ENCODE measurements around the gene SCGN.

SCGN gene

DNA sequence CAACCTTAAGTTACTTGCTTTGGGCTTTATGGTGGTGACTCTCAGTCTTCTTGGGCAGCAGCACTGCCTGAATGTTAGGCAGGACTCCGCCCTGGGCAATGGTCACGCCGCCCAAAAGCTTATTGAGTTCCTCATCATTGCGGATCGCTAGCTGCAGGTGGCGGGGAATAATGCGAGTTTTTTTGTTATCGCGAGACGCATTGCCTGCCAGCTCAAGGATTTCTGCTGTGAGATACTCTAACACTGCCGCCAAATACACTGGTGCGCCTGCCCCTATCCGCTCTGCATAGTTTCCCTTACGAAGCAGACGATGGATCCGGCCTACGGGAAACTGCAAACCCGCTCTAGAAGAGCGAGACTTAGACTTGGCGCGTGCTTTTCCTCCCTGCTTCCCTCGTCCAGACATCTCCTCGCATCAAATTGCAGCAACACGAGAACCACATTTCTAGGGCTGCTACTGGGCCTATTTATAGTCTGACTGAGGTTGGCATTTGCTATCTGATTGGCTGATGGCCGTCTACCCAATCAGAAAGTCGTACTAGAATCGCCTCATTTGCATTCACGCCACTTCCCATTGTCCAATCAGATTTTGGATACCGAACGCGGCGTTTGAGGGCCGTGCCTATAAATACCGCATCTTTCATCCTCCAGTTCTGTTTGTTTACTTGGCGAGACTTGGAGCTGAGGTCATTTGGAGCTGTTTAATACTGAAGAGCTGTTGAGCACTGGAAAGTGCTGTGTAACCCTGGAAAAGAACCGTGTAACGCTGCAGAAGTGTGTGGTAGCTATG is 74.3 kb downstream of the SCGN start:
- Histone ChIP-seq H3K27me3 (ENCODE audit: control insufficient read depth in 1 of 2, insufficient read depth in 2 of 2, low read length in 2 of 2) (peaks cover 0 to 2% of the 10 kb centered on the region in 2 donors), H3K9me3 (ENCODE audit: control insufficient read depth in 2 of 2, low read length in 2 of 2) (no peaks in the 10 kb centered on the region), H3K9ac (ENCODE audit: low read length in 2 of 2) (no peak overlapping the region), H3K27ac (ENCODE audit: low read length) (no peak overlapping the region), H3K4me3 (ENCODE audit: low read length in 2 of 2) (no peak overlapping the region), H3K36me3 (ENCODE audit: control insufficient read depth in 2 of 2, insufficient read depth in 2 of 2, low read length in 2 of 2) (no peaks in the 10 kb centered on the region), H3K4me1 (ENCODE audit: control insufficient read depth, insufficient read depth, low read length) (no peaks in the 10 kb centered on the region)

- H3K9me3 ChIP-seq (ENCODE audit: control insufficient read depth in 2 of 2, low read length in 2 of 2): no peaks in the 10 kb centered on the region
- no peaks in the 10 kb centered on the region for H3K4me1 ChIP-seq (ENCODE audit: control insufficient read depth, insufficient read depth, low read length)
- H3K27me3 ChIP-seq (ENCODE audit: control insufficient read depth in 1 of 2, insufficient read depth in 2 of 2, low read length in 2 of 2): peaks cover 0 to 2% of the 10 kb centered on the region in 2 donors
- no peaks in the 10 kb centered on the region for H3K36me3 ChIP-seq (ENCODE audit: control insufficient read depth in 2 of 2, insufficient read depth in 2 of 2, low read length in 2 of 2)
- H3K27ac ChIP-seq (ENCODE audit: low read length): no peak overlapping the region
- H3K4me3 ChIP-seq (ENCODE audit: low read length in 2 of 2): no peak overlapping the region
- no peak overlapping the region for H3K9ac ChIP-seq (ENCODE audit: low read length in 2 of 2)
Measured at GRCh38 chr6:25727028-25727427, 75.0 kb downstream of the SCGN start.

GRCh38 chr6:25730907-25731306 is 78.9 kb downstream of the SCGN start:
- Histone ChIP-seq H3K4me1 (ENCODE audit: control insufficient read depth, insufficient read depth, low read length) (no peaks in the 10 kb centered on the region), H3K27me3 (ENCODE audit: control insufficient read depth in 1 of 2, insufficient read depth in 2 of 2, low read length in 2 of 2) (peaks cover 0 to 3% of the 10 kb centered on the region in 2 donors), H3K9me3 (ENCODE audit: control insufficient read depth in 2 of 2, low read length in 2 of 2) (no peaks in the 10 kb centered on the region), H3K27ac (ENCODE audit: low read length) (no peak overlapping the region), H3K36me3 (ENCODE audit: control insufficient read depth in 2 of 2, insufficient read depth in 2 of 2, low read length in 2 of 2) (no peaks in the 10 kb centered on the region), H3K9ac (ENCODE audit: low read length in 2 of 2) (no peak overlapping the region), H3K4me3 (ENCODE audit: low read length in 2 of 2) (no peak overlapping the region)

DNA sequence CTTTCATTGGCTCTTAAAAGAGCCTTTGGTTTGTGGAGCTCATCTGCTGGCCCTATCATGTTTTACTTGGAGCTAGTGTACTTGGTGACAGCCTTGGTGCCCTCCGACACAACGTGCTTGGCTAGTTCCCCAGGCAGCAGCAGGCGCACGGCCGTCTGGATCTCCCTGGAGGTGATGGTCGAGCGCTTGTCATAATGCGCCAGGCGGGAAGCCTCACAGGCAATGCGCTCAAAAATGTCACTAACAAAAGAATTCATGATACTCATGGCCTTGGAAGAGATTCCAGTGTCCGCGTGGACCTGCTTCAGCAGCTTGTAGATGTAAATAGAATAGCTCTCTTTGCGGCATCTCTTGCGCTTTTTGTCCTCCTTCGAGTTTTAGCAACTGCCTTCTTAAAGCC is 79.7 kb downstream of the SCGN start:
- peaks cover 0 to 3% of the 10 kb centered on the region in 2 donors for H3K27me3 ChIP-seq (ENCODE audit: control insufficient read depth in 1 of 2, insufficient read depth in 2 of 2, low read length in 2 of 2)
- H3K4me1 ChIP-seq (ENCODE audit: control insufficient read depth, insufficient read depth, low read length): no peaks in the 10 kb centered on the region
- no peak overlapping the region for H3K27ac ChIP-seq (ENCODE audit: low read length)
- H3K36me3 ChIP-seq (ENCODE audit: control insufficient read depth in 2 of 2, insufficient read depth in 2 of 2, low read length in 2 of 2): no peaks in the 10 kb centered on the region
- no peaks in the 10 kb centered on the region for H3K9me3 ChIP-seq (ENCODE audit: control insufficient read depth in 2 of 2, low read length in 2 of 2)
- H3K9ac ChIP-seq (ENCODE audit: low read length in 2 of 2): no peak overlapping the region
- no peak overlapping the region for H3K4me3 ChIP-seq (ENCODE audit: low read length in 2 of 2)

DNA sequence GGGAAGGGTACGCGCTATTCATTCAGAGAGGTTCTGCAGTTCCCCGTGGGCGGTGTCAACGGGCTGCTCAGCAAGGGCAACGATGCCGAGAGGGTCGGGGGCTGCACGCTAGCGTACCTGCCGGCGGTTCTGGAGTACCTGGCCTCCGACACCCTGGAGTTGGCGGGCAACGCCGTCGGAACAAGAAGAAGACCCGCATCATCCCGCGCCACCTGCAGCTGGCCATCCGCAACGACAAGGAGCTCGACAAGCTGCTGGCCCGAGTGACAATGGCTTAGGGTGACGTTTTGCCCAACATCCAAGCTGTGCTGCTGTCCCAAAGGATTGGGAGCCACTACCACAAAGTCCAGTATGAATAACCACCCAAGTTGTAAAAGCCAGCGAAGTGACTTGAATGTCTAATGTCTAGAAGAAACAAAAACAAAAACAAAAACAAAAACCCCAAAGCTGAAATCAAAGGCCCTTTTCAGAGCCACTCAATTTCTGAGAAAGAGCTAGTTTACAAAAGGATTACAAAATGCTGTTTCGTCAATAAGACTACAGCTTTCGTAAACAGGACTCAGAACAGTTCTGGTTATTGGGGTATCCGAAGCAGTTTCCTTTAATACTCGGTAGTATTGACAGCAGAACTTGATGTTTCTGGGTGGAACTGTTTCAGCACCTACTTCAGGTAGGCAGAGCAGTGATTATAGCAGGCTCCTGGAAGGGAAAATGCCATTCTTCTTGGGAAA is 80.6 kb downstream of the SCGN start:
- H3K4me1 ChIP-seq (ENCODE audit: control insufficient read depth, insufficient read depth, low read length): no peaks in the 10 kb centered on the region
- H3K27ac ChIP-seq (ENCODE audit: low read length): no peak overlapping the region
- H3K9ac ChIP-seq (ENCODE audit: low read length in 2 of 2): no peak overlapping the region
- H3K4me3 ChIP-seq (ENCODE audit: low read length in 2 of 2): no peak overlapping the region
- no peaks in the 10 kb centered on the region for H3K36me3 ChIP-seq (ENCODE audit: control insufficient read depth in 2 of 2, insufficient read depth in 2 of 2, low read length in 2 of 2)
- peaks cover 0 to 5% of the 10 kb centered on the region in 2 donors for H3K9me3 ChIP-seq (ENCODE audit: control insufficient read depth in 2 of 2, low read length in 2 of 2)
- H3K27me3 ChIP-seq (ENCODE audit: control insufficient read depth in 1 of 2, insufficient read depth in 2 of 2, low read length in 2 of 2): peaks cover 0 to 3% of the 10 kb centered on the region in 2 donors

GRCh38 chr6:25735261-25735660 is 83.2 kb downstream of the SCGN start:
- Histone ChIP-seq H3K27ac (ENCODE audit: low read length) (no peak overlapping the region), H3K27me3 (ENCODE audit: control insufficient read depth in 1 of 2, insufficient read depth in 2 of 2, low read length in 2 of 2) (peaks cover 0 to 2% of the 10 kb centered on the region in 2 donors), H3K9me3 (ENCODE audit: control insufficient read depth in 2 of 2, low read length in 2 of 2) (peaks cover 0 to 5% of the 10 kb centered on the region in 2 donors), H3K9ac (ENCODE audit: low read length in 2 of 2) (no peak overlapping the region), H3K4me1 (ENCODE audit: control insufficient read depth, insufficient read depth, low read length) (no peaks in the 10 kb centered on the region), H3K4me3 (ENCODE audit: low read length in 2 of 2) (no peak overlapping the region), H3K36me3 (ENCODE audit: control insufficient read depth in 2 of 2, insufficient read depth in 2 of 2, low read length in 2 of 2) (no peaks in the 10 kb centered on the region)

GRCh38 chr6:25743868-25744267 is 91.9 kb downstream of the SCGN start:
- Histone ChIP-seq H3K4me1 (ENCODE audit: control insufficient read depth, insufficient read depth, low read length) (no peaks in the 10 kb centered on the region), H3K27me3 (ENCODE audit: control insufficient read depth in 1 of 2, insufficient read depth in 2 of 2, low read length in 2 of 2) (no peaks in the 10 kb centered on the region), H3K4me3 (ENCODE audit: low read length in 2 of 2) (no peak overlapping the region), H3K36me3 (ENCODE audit: control insufficient read depth in 2 of 2, insufficient read depth in 2 of 2, low read length in 2 of 2) (no peaks in the 10 kb centered on the region), H3K9me3 (ENCODE audit: control insufficient read depth in 2 of 2, low read length in 2 of 2) (no peaks in the 10 kb centered on the region), H3K27ac (ENCODE audit: low read length) (no peak overlapping the region), H3K9ac (ENCODE audit: low read length in 2 of 2) (no peak overlapping the region)

GRCh38 chr6:25745836-25746235 is 93.8 kb downstream of the SCGN start:
- no peak overlapping the region for H3K9ac ChIP-seq (ENCODE audit: low read length in 2 of 2)
- H3K27ac ChIP-seq (ENCODE audit: low read length): no peak overlapping the region
- H3K4me1 ChIP-seq (ENCODE audit: control insufficient read depth, insufficient read depth, low read length): no peaks in the 10 kb centered on the region
- no peak overlapping the region for H3K4me3 ChIP-seq (ENCODE audit: low read length in 2 of 2)
- no peaks in the 10 kb centered on the region for H3K36me3 ChIP-seq (ENCODE audit: control insufficient read depth in 2 of 2, insufficient read depth in 2 of 2, low read length in 2 of 2)
- H3K27me3 ChIP-seq (ENCODE audit: control insufficient read depth in 1 of 2, insufficient read depth in 2 of 2, low read length in 2 of 2): no peaks in the 10 kb centered on the region
- no peaks in the 10 kb centered on the region for H3K9me3 ChIP-seq (ENCODE audit: control insufficient read depth in 2 of 2, low read length in 2 of 2)

- Histone ChIP-seq H3K27me3 (ENCODE audit: control insufficient read depth in 1 of 2, insufficient read depth in 2 of 2, low read length in 2 of 2) (no peaks in the 10 kb centered on the region), H3K4me1 (ENCODE audit: control insufficient read depth, insufficient read depth, low read length) (no peaks in the 10 kb centered on the region), H3K9ac (ENCODE audit: low read length in 2 of 2) (no peak overlapping the region), H3K36me3 (ENCODE audit: control insufficient read depth in 2 of 2, insufficient read depth in 2 of 2, low read length in 2 of 2) (no peaks in the 10 kb centered on the region), H3K9me3 (ENCODE audit: control insufficient read depth in 2 of 2, low read length in 2 of 2) (no peaks in the 10 kb centered on the region), H3K4me3 (ENCODE audit: low read length in 2 of 2) (no peak overlapping the region), H3K27ac (ENCODE audit: low read length) (no peak overlapping the region)
Measured at GRCh38 chr6:25746968-25747367, 95.0 kb downstream of the SCGN start.

GRCh38 chr6:25747477-25747876 is 95.5 kb downstream of the SCGN start:
- Histone ChIP-seq H3K27ac (ENCODE audit: low read length) (no peak overlapping the region), H3K4me3 (ENCODE audit: low read length in 2 of 2) (no peak overlapping the region), H3K4me1 (ENCODE audit: control insufficient read depth, insufficient read depth, low read length) (no peaks in the 10 kb centered on the region), H3K9ac (ENCODE audit: low read length in 2 of 2) (no peak overlapping the region), H3K36me3 (ENCODE audit: control insufficient read depth in 2 of 2, insufficient read depth in 2 of 2, low read length in 2 of 2) (no peaks in the 10 kb centered on the region), H3K27me3 (ENCODE audit: control insufficient read depth in 1 of 2, insufficient read depth in 2 of 2, low read length in 2 of 2) (no peaks in the 10 kb centered on the region), H3K9me3 (ENCODE audit: control insufficient read depth in 2 of 2, low read length in 2 of 2) (no peaks in the 10 kb centered on the region)

- H3K27me3 ChIP-seq (ENCODE audit: control insufficient read depth in 1 of 2, insufficient read depth in 2 of 2, low read length in 2 of 2): no peaks in the 10 kb centered on the region
- no peaks in the 10 kb centered on the region for H3K4me1 ChIP-seq (ENCODE audit: control insufficient read depth, insufficient read depth, low read length)
- H3K4me3 ChIP-seq (ENCODE audit: low read length in 2 of 2): no peak overlapping the region
- no peak overlapping the region for H3K9ac ChIP-seq (ENCODE audit: low read length in 2 of 2)
- no peaks in the 10 kb centered on the region for H3K36me3 ChIP-seq (ENCODE audit: control insufficient read depth in 2 of 2, insufficient read depth in 2 of 2, low read length in 2 of 2)
- no peak overlapping the region for H3K27ac ChIP-seq (ENCODE audit: low read length)
- no peaks in the 10 kb centered on the region for H3K9me3 ChIP-seq (ENCODE audit: control insufficient read depth in 2 of 2, low read length in 2 of 2)
Measured at GRCh38 chr6:25748049-25748448, 96.0 kb downstream of the SCGN start.

Data from stomach smooth muscle (tissue), 2 donors.